Measurements from ENCODE around the gene PLOD2. TPM values are rescaled to one million over a fixed set of nuclear protein-coding genes. Genes with fewer than 3 reads are reported as not detected.

Gene PLOD2
- total and polyA plus RNA-seq, 4 donors = 18.6 to 57.0 (median 24.3) TPM

DNA sequence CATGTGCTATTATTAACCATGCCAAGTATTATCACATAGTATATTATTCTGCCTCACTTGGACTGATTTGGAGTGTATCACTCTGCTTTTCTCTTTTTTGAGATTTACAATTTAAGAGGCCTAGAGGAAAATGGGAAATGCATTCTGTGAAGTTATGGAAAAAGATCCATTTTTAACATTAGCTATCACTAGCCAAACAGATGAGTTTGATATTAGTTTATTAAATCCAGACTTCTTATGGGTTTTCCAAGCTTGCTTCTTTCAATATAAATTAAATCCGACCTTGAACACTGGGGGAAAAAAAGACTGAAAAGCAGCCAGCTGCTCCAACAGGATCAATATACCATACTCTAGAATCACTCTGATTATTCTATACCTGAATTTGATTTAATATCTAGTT is 30.1 kb upstream of the PLOD2 start (continued):
- TF ChIP-seq GABPA (IDR thresholded peaks at IDR 0.05 in 1 of 2, conservative IDR thresholded peaks at IDR 0.05 in 1 of 2) (no peak), SP1 (IDR thresholded peaks at IDR 0.05) (no peak), JUND (IDR thresholded peaks at IDR 0.05) (no peak), EGR1 (IDR thresholded peaks at IDR 0.05; ENCODE audit: low read depth in 2 of 2) (no peak), NR2F2 (IDR thresholded peaks at IDR 0.05) (no peak), RAD21 (IDR thresholded peaks at IDR 0.05) (no peak)

DNA sequence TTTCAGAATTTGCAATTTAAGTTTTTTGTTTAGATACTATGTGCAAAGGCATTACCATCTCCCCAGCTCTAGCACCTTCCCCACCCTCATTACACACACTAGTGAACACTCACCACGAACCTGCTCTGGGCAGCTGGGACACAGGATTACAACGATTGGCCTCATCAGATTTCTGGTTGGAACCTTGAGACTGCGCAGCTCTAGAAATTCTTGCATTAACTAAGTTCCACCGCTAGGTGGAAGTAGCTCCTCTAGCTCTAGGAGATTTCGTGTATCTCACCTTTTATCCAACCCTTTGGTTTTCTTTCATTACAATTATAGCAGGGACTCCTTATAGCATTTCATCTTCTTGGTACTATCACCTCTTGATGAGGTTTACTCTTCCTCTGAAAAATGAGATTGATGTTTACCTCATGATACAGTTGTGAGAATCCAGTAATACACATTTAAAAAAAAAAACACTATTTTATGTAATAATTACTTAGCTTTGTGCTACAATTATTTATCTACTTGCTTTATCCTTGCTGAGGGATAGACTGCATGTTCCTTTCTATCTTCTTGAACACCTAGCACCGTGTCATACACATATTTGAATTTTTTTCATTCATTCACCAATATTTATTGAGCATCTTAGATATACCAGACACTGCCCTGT is 28.7 kb upstream of the PLOD2 start:
- peak overlapping the region in 1 of 2 donors; percentile 14 for H3K9ac ChIP-seq (ENCODE audit: low read depth in 1 of 2, low read length in 2 of 2)
- H3K9me3 ChIP-seq (ENCODE audit: control insufficient read depth in 4 of 4, low read length in 3 of 4) = no peaks in the 10 kb centered on the region
- TF ChIP-seq JUND (IDR thresholded peaks at IDR 0.05) (no peak), NR2F2 (IDR thresholded peaks at IDR 0.05) (no peak), RAD21 (IDR thresholded peaks at IDR 0.05) (peak; percentile 88 to 92)
- TF ChIP-seq, protein P1, sequence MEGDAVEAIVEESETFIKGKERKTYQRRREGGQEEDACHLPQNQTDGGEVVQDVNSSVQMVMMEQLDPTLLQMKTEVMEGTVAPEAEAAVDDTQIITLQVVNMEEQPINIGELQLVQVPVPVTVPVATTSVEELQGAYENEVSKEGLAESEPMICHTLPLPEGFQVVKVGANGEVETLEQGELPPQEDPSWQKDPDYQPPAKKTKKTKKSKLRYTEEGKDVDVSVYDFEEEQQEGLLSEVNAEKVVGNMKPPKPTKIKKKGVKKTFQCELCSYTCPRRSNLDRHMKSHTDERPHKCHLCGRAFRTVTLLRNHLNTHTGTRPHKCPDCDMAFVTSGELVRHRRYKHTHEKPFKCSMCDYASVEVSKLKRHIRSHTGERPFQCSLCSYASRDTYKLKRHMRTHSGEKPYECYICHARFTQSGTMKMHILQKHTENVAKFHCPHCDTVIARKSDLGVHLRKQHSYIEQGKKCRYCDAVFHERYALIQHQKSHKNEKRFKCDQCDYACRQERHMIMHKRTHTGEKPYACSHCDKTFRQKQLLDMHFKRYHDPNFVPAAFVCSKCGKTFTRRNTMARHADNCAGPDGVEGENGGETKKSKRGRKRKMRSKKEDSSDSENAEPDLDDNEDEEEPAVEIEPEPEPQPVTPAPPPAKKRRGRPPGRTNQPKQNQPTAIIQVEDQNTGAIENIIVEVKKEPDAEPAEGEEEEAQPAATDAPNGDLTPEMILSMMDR (IDR thresholded peaks at IDR 0.05; ENCODE audit: low read depth, low read length, missing input control) = peak; percentile 67
- DNase-seq (ENCODE audit: low spot score) = no peak
- no peak overlapping the region for H3K27ac ChIP-seq (ENCODE audit: low read depth in 1 of 2, low read length in 2 of 2)
- peaks cover 2 to 20% (median 6%) of the 10 kb centered on the region in 4 donors for H3K36me3 ChIP-seq (ENCODE audit: control insufficient read depth in 4 of 4, insufficient read depth in 3 of 4, low read depth in 1 of 4, low read length in 3 of 4)
- H3K4me1 ChIP-seq (ENCODE audit: control insufficient read depth in 4 of 4, insufficient read depth in 4 of 4, low read length in 3 of 4) = peaks cover 0 to under 1% (median 0%) of the 10 kb centered on the region in 4 donors
- no peaks in the 10 kb centered on the region for H3K27me3 ChIP-seq (ENCODE audit: control insufficient read depth in 4 of 4, insufficient read depth in 4 of 4, low read length in 3 of 4)
- no peak overlapping the region for H3K4me3 ChIP-seq (ENCODE audit: low read depth in 1 of 3, low read length in 3 of 3)
- WGBS = 10% methylated on average over 6 of the region's 6 CpGs

DNA sequence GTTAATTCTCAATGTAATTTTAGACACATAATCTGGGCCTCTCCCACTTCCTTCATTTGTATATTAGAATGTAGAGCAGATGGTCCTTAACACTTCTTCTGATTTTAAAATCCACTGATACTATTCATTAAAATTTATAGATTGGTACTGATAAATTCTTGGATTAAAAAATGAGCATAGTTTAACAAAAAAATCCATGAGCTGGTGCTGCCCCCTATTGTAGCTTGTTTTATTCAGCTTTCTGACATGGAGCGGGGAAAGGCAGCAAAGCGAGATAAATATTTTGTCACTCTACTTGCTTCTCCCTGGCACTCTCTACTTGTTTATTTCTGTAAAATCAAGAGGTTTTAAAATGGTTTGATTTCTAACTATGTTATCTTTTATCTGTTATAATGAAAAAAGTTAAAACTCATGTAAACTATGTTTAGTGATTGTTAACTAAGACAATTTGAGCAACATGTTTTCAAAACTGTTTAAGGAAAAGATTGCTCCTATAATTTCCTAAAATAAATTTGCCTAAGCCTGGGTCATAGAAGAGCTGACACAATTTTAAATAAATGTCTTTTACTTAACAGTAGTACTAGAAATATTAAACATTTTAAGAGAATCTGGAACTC is 26.5 kb upstream of the PLOD2 start:
- Histone ChIP-seq H3K36me3 (ENCODE audit: control insufficient read depth in 4 of 4, insufficient read depth in 3 of 4, low read depth in 1 of 4, low read length in 3 of 4) (peaks cover 0 to 5% (median 2%) of the 10 kb centered on the region in 4 donors), H3K27ac (ENCODE audit: low read depth in 1 of 2, low read length in 2 of 2) (no peak overlapping the region), H3K4me1 (ENCODE audit: control insufficient read depth in 4 of 4, insufficient read depth in 4 of 4, low read length in 3 of 4) (peaks cover 0 to 2% (median 0%) of the 10 kb centered on the region in 4 donors), H3K4me3 (ENCODE audit: low read depth in 1 of 3, low read length in 3 of 3) (no peak overlapping the region), H3K9me3 (ENCODE audit: control insufficient read depth in 4 of 4, low read length in 3 of 4) (no peaks in the 10 kb centered on the region), H3K9ac (ENCODE audit: low read depth in 1 of 2, low read length in 2 of 2) (no peak overlapping the region), H3K27me3 (ENCODE audit: control insufficient read depth in 4 of 4, insufficient read depth in 4 of 4, low read length in 3 of 4) (no peaks in the 10 kb centered on the region)
- no peak for DNase-seq (ENCODE audit: low spot score)
- 37% methylated on average over 2 of the region's 2 CpGs for WGBS
- TF ChIP-seq RAD21 (IDR thresholded peaks at IDR 0.05) = peak; percentile 85 to 93
- TF ChIP-seq, protein P1 (IDR thresholded peaks at IDR 0.05; ENCODE audit: low read depth, low read length, missing input control) = peak; percentile 59
- TF ChIP-seq EGR1 (IDR thresholded peaks at IDR 0.05; ENCODE audit: low read depth in 2 of 2) = no peak

Data from liver (tissue), 9 donors.